Ammon's horn (tissue), 1 donor: ENCODE measurements around the gene RAET1G.
"Not testable (repeated sequence)": the region's sequence is repeated elsewhere in the genome, so short reads cannot be mapped to it uniquely, and the experiment has no call there.

Experiments used
- DNase-seq: peaks from one replicate; pipeline ENCODE4 v3.0.0-alpha.2; 2016; ENCODE audit warnings: low spot score

The RAET1G gene

GRCh38 chr6:149913540-149914240 lies 9.2 kb downstream of the RAET1G start:
- no peak for DNase-seq

- no peak for DNase-seq
Observed at GRCh38 chr6:149913085-149913484, 9.8 kb downstream of the RAET1G start.

GRCh38 chr6:149912680-149913079 lies 10.2 kb downstream of the RAET1G start:
- DNase-seq, result not testable (repeated sequence)

GRCh38 chr6:149910721-149911151 lies 12.2 kb downstream of the RAET1G start:
- DNase-seq, result no peak

GRCh38 chr6:149909701-149910470 lies 13.0 kb downstream of the RAET1G start:
- no peak for DNase-seq

- DNase-seq, result not testable (repeated sequence)
Observed at GRCh38 chr6:149908480-149908879, 14.4 kb downstream of the RAET1G start.

GRCh38 chr6:149907317-149907716 lies 15.6 kb downstream of the RAET1G start:
- no peak for DNase-seq

- no peak for DNase-seq
Observed at GRCh38 chr6:149906405-149906804, 16.5 kb downstream of the RAET1G start.

GRCh38 chr6:149905911-149906371 lies 17.0 kb downstream of the RAET1G start:
- DNase-seq, result no peak

GRCh38 chr6:149905371-149905910 lies 17.5 kb downstream of the RAET1G start:
- DNase-seq, result no peak

- no peak for DNase-seq
Observed at GRCh38 chr6:149904661-149905370, 18.1 kb downstream of the RAET1G start.

GRCh38 chr6:149903938-149904611 lies 18.8 kb downstream of the RAET1G start:
- DNase-seq, result no peak

GRCh38 chr6:149901444-149902140 lies 21.3 kb downstream of the RAET1G start:
- DNase-seq, result no peak

GRCh38 chr6:149900620-149901443 lies 22.1 kb downstream of the RAET1G start:
- DNase-seq, result no peak

- DNase-seq, result no peak
Observed at GRCh38 chr6:149899926-149900619, 22.8 kb downstream of the RAET1G start.

- DNase-seq, result no peak
Observed at GRCh38 chr6:149899486-149899885, 23.4 kb downstream of the RAET1G start.

- no peak for DNase-seq
Observed at GRCh38 chr6:149898966-149899365, 24.0 kb downstream of the RAET1G start.

GRCh38 chr6:149897855-149898744 lies 24.8 kb downstream of the RAET1G start, which contains the start of gene RAET1E:
Gene RAET1E (minus strand): TSS chr6:149898113. CDS start chr6:149890901, 7,212 bp downstream.
- no peak for DNase-seq
